Right lobe of liver (tissue), 6 donors: ENCODE data around the gene KLF13. TPM values are rescaled to one million over a fixed set of nuclear protein-coding genes. Genes with fewer than 3 reads are reported as not detected.

ENCODE experiments used
- ATAC-seq, 4 donors: fragments of 200-7000 bp; cut with Tn5 transposase; one replicate each; pipeline ENCODE4 v1.9.1; 2020; ENCODE audit warnings: mild to moderate bottlenecking in 4 of 4, moderate library complexity in 4 of 4
- DNase-seq, 3 donors: peaks; one replicate each; pipeline ENCODE4 v3.0.0-alpha.2; 2020
- H3K27ac ChIP-seq, 3 donors: fragments of 200-600 bp; one replicate each; pipeline ENCODE4 v1.8.0; 2022
- H3K27me3 ChIP-seq, 2 donors: fragments of 200-600 bp; one replicate each; pipeline ENCODE4 v1.8.0; 2022
- H3K36me3 ChIP-seq, 4 donors: fragments of 200-600 bp; sonication (generic) in 1 of 4; one replicate each; pipeline versions ENCODE4 v1.5.1 to v1.8.0; 2017 to 2022; ENCODE audit warnings: control low read depth in 1 of 4
- H3K4me1 ChIP-seq, 4 donors: fragments of 200-600 bp; sonication (generic) in 1 of 4; one replicate each; pipeline versions ENCODE4 v1.5.1 to v1.8.0; 2017 to 2022; ENCODE audit warnings: control low read depth in 1 of 4
- H3K4me3 ChIP-seq, 3 donors: fragments of 200-600 bp; one replicate each; pipeline ENCODE4 v1.8.0; 2022
- H3K9me3 ChIP-seq, 4 donors: fragments of 200-600 bp; sonication (generic) in 1 of 4; one replicate each; pipeline versions ENCODE4 v1.5.1 to v1.8.0; 2017 to 2022; ENCODE audit warnings: control low read depth in 1 of 4
- CTCF ChIP-seq, 4 donors: fragments of 200-600 bp in 3 of 4; fragments of 450-650 bp in 1 of 4; IDR thresholded peaks; one replicate each; pipeline versions ENCODE4 v1.5.1 to v1.8.0; 2016 to 2022; ENCODE audit warnings: antibody characterized with exemption in 4 of 4, mild to moderate bottlenecking in 2 of 4
- POLR2A ChIP-seq: fragments of 450-650 bp; IDR thresholded peaks from one replicate; pipeline ENCODE4 v1.6.1; 2017; ENCODE audit warnings: antibody characterized with exemption, mild to moderate bottlenecking
- WGBS: methylation state at CpG from one replicate; pipeline ENCODE4 v1.1.6; 2018; ENCODE audit warnings: low coverage, low lambda C conversion rate; ENCODE audit not compliant: insufficient coverage; ENCODE audit errors: missing lambda C conversion rate; 5-methylcytosine and 5-hydroxymethylcytosine counted together
- intact Hi-C, 2 donors: fragments of 100-400 bp; cut with DNase I; formaldehyde crosslinking; loops; one replicate each; pipeline versions ENCODE4 v1.11.2 to v1.14.1; 2022
- total RNA-seq, 6 experiments: library from RNA; depleted of rRNA in 2 of 6; stranded (reverse); fragments of >200 nt in 2 of 6; fragmentation: NEBNext Ultra II Directional in 3 of 6; extraction: Animal tissue kit (Norgen Biotek cat#: 25700) in 3 of 6; gene quantifications; one replicate each; pipeline versions ENCODE4 v1.1.0 to v1.2.4, GENCODE V29; 2016 to 2023
- donor health status: DM: no; HTN: yes; CAD: no.
- donor health status: DM: no; HTN: no; CAD: no.
- donor health status: DM: no; HTN: no; CAD: no.
- donor health status: DM: no; HTN: yes; CAD: no.
- donor health status: DM: no; HTN: yes; CAD: no.

Gene KLF13
- total RNA-seq, 6 experiments from 2014 or later, result 22.7 to 66.2 (median 28.5) TPM

GRCh38 chr15:31373096-31373865 is 46.6 kb downstream of the KLF13 start:
- H3K4me3 ChIP-seq, result no peak overlapping the region
- H3K9me3 ChIP-seq, result no peaks in the 10 kb centered on the region
- intact Hi-C loops, result no loop called here
- peaks cover 0 to 19% (median 6%) of the 10 kb centered on the region in 4 donors for H3K36me3 ChIP-seq
- no peak for DNase-seq
- WGBS, result 89% methylated on average over 7 of the region's 23 CpGs
- no peak overlapping the region for H3K27ac ChIP-seq
- H3K4me1 ChIP-seq, result peaks cover 0 to 16% (median 8%) of the 10 kb centered on the region in 4 donors
- TF ChIP-seq POLR2A, result no peak
- no peak for TF ChIP-seq CTCF (IDR thresholded peaks at IDR 0.05)
- ATAC-seq, result no peak
- H3K27me3 ChIP-seq, result no peaks in the 10 kb centered on the region

GRCh38 chr15:31373970-31374369 is 47.3 kb downstream of the KLF13 start:
- DNase-seq (no peak), ATAC-seq (peak in 1 of 4 donors; percentile 3)
- peaks cover 0 to 9% (median 4%) of the 10 kb centered on the region in 4 donors for H3K4me1 ChIP-seq
- H3K4me3 ChIP-seq, result no peak overlapping the region
- 100% methylated on average over 1 of the region's 9 CpGs for WGBS
- TF ChIP-seq CTCF (IDR thresholded peaks at IDR 0.05) (no peak), POLR2A (no peak)
- H3K36me3 ChIP-seq, result peaks cover 0 to 19% (median 6%) of the 10 kb centered on the region in 4 donors
- intact Hi-C loops, result no loop called here
- H3K27me3 ChIP-seq, result no peaks in the 10 kb centered on the region
- no peaks in the 10 kb centered on the region for H3K9me3 ChIP-seq
- no peak overlapping the region for H3K27ac ChIP-seq

- DNase-seq, result no peak
- H3K4me3 ChIP-seq, result no peak overlapping the region
- H3K4me1 ChIP-seq, result peaks cover 0 to 8% (median 2%) of the 10 kb centered on the region in 4 donors
- 39% methylated on average over 4 of the region's 8 CpGs for WGBS
- no peak overlapping the region for H3K27ac ChIP-seq
- no peaks in the 10 kb centered on the region for H3K9me3 ChIP-seq
- TF ChIP-seq CTCF (IDR thresholded peaks at IDR 0.05), result no peak
- no peak for TF ChIP-seq POLR2A
- no peaks in the 10 kb centered on the region for H3K27me3 ChIP-seq
- no peak for ATAC-seq
- intact Hi-C loops, result no loop called here
- H3K36me3 ChIP-seq, result peaks cover 0 to 19% (median 6%) of the 10 kb centered on the region in 4 donors
These were observed 47.9 kb downstream of the KLF13 start for GRCh38 chr15:31374489-31374888.

GRCh38 chr15:31374986-31375385 is 48.4 kb downstream of the KLF13 start:
- H3K27ac ChIP-seq, result no peak overlapping the region
- WGBS, result 100% methylated on average over 2 of the region's 12 CpGs
- H3K4me3 ChIP-seq, result no peak overlapping the region
- DNase-seq (no peak), ATAC-seq (no peak)
- peaks cover 0 to 19% (median 6%) of the 10 kb centered on the region in 4 donors for H3K36me3 ChIP-seq
- peaks cover 0 to 8% (median 2%) of the 10 kb centered on the region in 4 donors for H3K4me1 ChIP-seq
- no peaks in the 10 kb centered on the region for H3K9me3 ChIP-seq
- H3K27me3 ChIP-seq, result no peaks in the 10 kb centered on the region
- intact Hi-C loops, result no loop called here
- TF ChIP-seq CTCF (IDR thresholded peaks at IDR 0.05), result no peak
- TF ChIP-seq POLR2A, result no peak
